Measurements from ENCODE around the gene ENPP7.

ENPP7 gene

GRCh38 chr17:79705674-79706073 lies 25.1 kb upstream of the ENPP7 start:
- DNase-seq, result no peak

DNA sequence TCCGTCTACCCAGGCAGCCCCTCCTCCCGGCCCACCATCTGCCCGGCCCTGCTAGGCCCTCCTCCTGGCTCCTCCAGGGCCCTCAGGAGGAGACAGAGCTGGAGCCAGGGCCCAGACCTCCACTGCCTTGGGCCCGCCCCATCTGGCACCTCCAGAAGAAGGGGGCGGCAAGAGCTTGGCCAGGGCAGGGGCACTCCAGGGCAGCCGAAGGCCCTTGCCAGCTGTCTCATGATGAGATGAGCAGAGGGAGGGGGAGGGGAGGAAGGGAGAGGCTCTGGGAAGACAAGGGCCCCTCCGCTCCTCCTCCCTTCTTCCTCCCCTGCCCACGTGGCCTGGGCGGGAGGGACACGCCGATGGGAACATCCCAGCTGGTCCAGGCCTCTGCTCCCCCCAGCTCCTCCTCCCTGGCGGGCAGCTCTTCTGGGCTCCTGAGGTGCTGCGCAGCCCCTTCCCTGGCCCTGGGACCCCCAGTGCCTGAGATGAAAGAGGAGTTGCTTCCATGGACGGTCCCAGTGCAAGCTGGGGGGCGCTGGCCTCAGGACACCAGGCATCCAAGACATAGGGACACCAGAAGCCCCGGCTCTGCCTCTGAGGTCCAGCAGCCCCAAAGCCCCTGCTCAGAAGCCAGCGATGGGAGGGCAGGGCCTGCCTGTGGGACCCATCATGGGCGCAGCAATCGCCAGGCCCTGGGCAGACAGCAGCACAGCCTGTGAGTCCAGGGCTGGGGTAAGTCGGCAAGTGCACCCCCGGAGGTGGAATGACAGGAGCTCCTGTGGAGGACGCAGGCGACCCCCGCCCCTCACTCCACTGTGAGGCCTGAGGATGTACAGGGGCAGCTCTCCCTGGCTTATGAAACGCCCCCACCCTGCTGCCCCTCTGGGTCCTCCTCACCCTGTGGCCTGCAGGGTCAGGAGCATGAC lies 23.6 kb upstream of the ENPP7 start:
- DNase-seq, result no peak

DNA sequence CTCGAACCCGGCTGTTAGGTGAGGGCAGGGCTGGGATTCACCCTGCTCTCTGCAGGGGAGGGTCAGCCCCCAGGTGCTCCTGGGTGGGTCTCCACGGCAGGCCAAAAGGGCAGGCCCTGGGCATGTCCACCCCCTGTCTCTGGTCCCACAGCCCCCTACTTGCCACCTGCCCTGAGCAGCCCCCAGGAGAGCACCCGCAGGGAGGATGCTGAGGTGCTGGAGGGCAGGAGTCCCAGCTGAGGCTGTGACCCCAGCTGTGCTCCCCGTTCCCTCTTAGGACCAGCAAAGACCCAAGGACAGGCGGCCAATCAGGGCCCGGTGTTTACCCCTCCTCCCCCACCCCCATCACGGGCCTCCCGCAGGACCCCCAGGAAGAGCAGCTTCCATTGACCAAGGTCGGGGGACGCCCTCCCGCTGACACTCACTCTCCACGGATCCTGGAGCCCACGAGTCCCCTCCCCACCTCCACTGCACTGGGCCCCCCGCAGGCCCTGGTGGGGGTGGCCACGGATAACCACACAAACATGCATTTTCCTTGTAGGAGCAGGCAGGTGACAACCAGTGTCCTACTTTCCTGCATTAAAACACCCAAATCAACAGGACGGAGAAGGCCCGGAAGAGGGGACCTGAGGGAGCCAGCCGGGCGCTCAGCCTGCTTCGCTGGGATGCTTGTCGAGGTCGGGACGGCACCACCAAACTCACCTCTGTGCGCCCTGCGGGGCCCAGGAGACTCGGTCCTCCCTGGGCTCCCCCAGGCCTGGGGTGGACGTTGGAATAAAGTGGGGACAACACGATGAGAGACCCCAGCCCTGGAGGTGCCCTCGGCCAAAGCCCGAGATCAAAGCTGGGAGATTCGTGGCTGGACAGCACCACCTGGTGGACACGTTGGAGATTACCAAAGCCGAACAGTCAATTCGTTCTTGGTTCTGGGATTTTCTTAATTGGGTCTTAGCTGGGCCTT lies 22.5 kb upstream of the ENPP7 start:
- DNase-seq, result no peak

DNA sequence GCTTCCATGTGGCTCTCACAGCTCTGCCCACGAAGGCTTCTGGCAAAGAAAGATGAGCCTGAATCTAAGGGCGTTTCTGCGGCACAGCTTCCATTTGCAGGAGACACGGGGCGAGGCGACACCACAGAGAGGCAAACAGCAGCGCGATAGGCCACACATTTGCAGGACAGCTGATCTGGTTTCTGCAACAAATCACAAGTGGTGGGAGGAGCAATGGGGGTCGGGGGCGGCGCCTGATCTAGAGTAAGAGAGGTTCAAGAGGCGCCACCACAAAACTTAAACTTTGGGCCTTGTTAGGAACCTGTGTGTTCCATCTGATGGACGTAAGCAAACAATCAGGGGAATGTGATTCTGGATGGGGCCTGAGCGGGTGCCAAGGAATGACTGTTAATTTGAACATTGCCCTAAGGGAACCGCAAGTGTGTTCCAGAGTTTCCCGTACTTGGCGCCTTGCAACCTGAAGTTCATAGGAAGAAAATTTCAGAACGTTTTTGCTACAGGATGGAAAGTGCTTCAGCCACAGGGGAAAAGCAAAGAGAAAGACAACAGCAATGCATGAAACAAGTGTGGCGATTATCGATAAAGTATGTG lies 18.9 kb upstream of the ENPP7 start:
- no peak for DNase-seq

- DNase-seq, result no peak
These were observed 17.4 kb upstream of the ENPP7 start for GRCh38 chr17:79713391-79713790.

DNA sequence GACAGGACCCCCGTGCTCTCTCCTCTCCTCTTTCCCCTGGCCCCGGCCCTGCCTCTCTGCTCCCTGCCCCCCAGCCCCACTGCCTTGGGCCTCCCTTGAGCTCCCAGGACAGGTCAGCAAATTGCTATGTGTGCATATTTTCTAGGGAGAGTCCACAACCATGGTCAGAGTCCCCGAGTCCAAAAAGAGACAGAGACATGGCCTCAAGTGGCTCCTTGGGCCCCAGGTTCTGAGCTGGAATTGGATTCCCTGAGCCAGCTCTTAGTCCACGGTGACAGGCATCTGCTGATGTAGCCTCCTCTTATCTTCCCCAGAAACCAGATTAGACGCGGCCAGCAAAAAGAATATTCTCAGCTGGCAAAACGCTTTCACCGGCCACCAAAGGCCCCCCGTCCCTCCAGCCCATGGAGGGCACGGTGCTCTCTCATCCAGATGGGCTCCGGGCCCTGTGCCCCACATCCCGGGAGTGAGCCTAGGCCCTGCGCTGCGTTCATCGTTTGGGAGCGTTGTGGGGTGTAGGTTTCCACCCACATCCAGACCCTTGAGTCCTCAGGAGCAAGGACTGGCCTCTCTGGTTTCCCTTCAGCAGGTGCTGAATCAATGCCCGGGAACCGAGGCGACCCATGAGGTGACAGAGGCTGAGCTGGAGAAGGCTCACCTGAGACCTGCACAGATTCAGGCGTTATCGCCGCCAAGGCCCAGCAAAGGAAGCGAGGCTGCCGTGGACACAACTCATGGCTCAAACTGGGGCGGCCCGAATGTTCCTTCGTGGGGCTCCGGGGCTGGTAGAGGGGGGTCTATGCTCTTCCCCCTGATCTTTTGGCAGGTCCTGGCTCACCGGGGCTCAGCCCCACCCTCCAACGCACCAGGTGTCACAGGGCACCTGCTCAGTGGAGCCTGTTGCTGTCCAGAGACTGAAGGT lies 16.3 kb upstream of the ENPP7 start:
- no peak for DNase-seq

- no peak for DNase-seq
These were observed 15.4 kb upstream of the ENPP7 start for GRCh38 chr17:79715098-79715942.

GRCh38 chr17:79715943-79716797 lies 14.6 kb upstream of the ENPP7 start:
- DNase-seq, result no peak

DNA sequence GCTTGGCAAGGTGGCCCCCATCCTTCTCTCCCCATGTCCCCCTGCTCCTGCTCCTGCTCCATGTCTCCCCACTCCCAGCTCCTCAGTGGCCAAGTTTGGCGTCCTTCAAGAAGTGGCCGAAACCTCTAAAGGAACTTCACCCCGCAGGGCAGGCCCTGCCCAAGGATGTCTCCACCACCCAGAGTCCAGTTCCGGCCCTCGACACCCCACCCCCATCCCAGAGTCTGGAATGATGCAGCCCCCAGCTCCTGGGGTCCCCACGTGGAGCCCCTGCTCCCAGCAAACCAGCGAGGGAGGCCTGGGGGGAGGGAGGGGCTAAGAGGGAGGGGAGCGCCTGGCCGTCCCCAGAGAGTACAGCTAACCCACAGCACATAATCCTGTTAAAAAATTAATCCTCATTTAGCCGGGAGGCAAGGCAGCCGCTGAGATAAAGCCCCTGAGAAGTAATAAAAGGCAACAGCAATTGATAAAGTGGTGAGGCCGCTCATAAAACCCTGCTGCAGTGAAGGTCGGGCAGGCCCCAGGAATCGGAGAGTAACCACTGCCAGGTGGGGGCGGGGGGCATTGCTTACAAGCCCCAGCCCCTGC lies 9.9 kb upstream of the ENPP7 start:
- no peak for DNase-seq

- no peak for DNase-seq
These were observed 8.6 kb upstream of the ENPP7 start for GRCh38 chr17:79721993-79722671.

DNA sequence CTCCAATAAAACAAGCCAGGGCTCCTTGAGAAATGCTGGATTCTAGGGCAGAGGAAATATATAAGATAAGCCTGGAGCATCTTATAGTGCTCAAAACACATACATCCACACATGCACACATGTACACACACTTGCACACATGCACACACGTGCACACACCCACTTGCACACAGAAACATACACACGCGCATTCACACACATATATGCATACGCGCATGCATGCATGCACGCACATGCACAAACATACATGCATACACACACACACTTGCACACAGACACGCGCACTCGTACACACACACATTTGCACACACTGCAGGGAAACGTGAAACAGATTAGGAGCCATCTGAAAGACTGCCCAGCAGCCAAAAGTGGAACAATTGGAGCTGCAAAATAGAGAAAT lies 8.0 kb upstream of the ENPP7 start:
- DNase-seq, result no peak

- no peak for DNase-seq
These were observed 2.4 kb upstream of the ENPP7 start for GRCh38 chr17:79728169-79728907.

DNA sequence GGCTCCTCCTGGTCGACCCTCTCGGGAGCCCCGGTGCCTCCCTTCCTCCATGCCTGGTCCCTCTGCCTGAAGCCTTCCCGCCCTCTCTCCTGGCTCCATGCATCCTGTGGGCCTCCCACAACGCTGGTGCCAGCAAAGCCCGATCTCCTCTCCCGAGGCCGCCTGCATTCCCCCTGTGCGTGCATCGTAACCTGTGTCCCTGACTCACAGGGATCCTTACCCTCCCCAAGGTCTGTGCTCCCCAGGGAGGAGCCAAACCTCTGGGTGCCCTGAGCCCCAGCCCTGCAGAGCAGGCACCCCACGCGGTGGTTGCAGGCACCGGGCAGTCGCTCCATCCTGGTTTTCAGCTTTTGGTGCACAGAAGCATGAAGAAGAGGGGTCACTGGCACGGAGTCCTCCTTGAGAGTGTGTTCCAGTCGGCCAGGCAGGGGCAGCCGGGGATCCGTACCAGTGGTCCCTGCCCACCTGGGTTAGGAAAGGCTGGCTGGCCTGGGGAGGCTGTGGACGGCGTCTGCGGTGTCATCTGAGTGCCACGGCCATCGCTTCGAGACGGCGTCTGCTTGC lies 1.8 kb upstream of the ENPP7 start:
- no peak for DNase-seq

- DNase-seq, result no peak
These were observed 982 bp upstream of the ENPP7 start for GRCh38 chr17:79729761-79730160.

DNA sequence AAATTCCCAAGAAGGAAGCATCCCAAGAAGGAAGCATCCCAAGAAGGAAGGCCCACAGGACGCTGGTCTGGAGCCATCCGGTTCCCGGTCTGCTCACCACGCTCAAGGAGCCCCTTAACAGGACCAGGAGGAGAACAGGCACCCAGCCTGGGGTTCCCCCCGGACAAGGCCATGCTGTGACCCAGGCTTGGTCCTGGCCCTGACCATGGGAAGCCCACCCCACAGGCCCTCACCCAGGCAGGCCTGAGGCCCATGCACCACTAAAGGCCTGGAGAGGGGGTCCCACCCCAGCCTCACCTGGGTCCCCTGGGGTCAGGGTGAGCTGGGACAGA lies 340 bp upstream of the ENPP7 start:
- DNase-seq, result no peak

- DNase-seq, result no peak
These were observed 1.5 kb downstream of the ENPP7 start for GRCh38 chr17:79732254-79732653.

GRCh38 chr17:79732804-79733691 lies 2.3 kb downstream of the ENPP7 start:
- no peak for DNase-seq

Data from cortex of kidney (tissue), 1 donor.